ENCODE measurements around the gene ZFYVE21. TPM values are rescaled to one million over a fixed set of nuclear protein-coding genes. Genes with fewer than 3 reads are reported as not detected.

ZFYVE21 gene
- total RNA-seq, 2 experiments from 2014 or later: 18.0 to 22.5 TPM

DNA sequence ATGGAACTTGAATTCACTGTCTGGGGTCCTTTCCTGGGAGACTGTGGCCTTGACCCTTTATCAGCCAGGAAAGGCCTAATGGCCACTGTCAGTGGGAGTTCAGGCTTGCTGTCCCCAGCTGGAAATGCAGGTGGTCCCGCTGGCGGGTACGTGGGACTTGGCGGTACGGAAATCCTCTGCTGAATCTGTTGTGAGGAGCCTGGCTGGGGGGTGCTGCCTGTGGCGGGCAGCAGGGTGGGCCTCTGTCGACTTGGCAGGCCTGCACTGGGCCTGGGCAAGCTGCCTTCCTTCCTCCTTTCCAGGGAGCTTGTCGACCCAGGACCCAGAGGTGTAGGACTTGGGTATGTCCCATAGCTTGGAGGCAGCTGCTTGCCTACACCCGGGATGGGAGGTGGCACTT is 26.3 kb downstream of the ZFYVE21 start:
- DNase-seq (ENCODE audit: low spot score): no peak
- H3K4me3 ChIP-seq (ENCODE audit: low read depth, low read length, poor library complexity, severe bottlenecking): no peak overlapping the region
- intact Hi-C loops (cut with micrococcal nuclease; ENCODE audit: unreplicated experiment): no loop called here
- POLR2A ChIA-PET: no interaction called here
- TF ChIP-seq, protein P1, sequence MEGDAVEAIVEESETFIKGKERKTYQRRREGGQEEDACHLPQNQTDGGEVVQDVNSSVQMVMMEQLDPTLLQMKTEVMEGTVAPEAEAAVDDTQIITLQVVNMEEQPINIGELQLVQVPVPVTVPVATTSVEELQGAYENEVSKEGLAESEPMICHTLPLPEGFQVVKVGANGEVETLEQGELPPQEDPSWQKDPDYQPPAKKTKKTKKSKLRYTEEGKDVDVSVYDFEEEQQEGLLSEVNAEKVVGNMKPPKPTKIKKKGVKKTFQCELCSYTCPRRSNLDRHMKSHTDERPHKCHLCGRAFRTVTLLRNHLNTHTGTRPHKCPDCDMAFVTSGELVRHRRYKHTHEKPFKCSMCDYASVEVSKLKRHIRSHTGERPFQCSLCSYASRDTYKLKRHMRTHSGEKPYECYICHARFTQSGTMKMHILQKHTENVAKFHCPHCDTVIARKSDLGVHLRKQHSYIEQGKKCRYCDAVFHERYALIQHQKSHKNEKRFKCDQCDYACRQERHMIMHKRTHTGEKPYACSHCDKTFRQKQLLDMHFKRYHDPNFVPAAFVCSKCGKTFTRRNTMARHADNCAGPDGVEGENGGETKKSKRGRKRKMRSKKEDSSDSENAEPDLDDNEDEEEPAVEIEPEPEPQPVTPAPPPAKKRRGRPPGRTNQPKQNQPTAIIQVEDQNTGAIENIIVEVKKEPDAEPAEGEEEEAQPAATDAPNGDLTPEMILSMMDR (conservative IDR thresholded peaks at IDR 0.05; ENCODE audit: low read length): no peak
- no peak for TF ChIP-seq EZH2phosphoT487 (IDR thresholded peaks at IDR 0.05; ENCODE audit: borderline replicate concordance, low read depth, low read length)
- no peaks in the 10 kb centered on the region for H4K20me1 ChIP-seq (ENCODE audit: insufficient read depth, low read length)
- H3K79me2 ChIP-seq (ENCODE audit: insufficient read depth, low read depth, low read length): no peaks in the 10 kb centered on the region
- H3K9me3 ChIP-seq (ENCODE audit: low read length): no peaks in the 10 kb centered on the region
- BruUV-seq (replicated peaks): no TSS peak
- H3K4me2 ChIP-seq (ENCODE audit: low read length): no peak overlapping the region
- no peaks in the 10 kb centered on the region for H3K36me3 ChIP-seq (ENCODE audit: insufficient read depth, low read length)
- CTCF ChIA-PET (ENCODE audit: unreplicated experiment): no interaction called here
- H3K4me1 ChIP-seq (ENCODE audit: insufficient read depth, low read length, poor library complexity, severe bottlenecking): peaks cover 24% of the 10 kb centered on the region
- no peak overlapping the region for H3K27ac ChIP-seq (ENCODE audit: low read depth, low read length, poor library complexity, severe bottlenecking)
- no peaks in the 10 kb centered on the region for H3K9me2 ChIP-seq (ENCODE audit: insufficient read depth, low read length)
- no peak overlapping the region for H2AFZ ChIP-seq (ENCODE audit: low read length)

DNA sequence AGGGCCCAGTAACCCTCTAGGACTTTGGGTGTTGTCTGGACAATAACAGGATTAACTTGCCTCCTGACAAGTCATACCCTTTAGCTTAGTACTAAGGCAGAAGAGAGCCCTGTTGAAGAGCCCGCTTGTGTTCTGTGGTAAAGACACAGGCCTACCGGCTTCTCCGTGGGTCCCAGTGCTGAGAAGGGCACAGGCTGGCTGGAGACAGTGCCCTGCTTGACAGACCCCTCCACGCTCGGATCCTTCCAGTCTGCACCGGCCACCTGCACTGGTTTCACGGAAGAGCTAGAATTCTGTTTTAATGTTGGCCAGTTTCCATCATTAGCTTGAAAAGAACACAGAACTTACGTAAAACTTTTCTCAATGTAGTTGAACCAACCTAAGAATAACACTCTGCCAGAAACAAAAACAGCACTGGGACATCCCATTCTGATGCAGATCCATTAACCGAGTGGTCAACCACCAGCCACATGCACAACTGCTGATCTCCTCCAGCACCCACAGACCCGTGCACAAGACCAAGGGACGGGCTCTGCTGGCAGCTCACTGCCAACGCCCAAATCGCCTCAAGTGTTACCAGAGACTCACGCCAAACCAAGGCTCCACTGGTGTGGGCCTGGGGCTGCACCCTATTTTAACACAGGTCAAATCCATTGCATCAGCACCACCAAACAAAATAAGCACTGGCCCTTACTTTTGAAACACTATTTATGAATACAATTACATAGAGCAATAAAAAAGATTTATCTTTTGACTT is 27.1 kb downstream of the ZFYVE21 start:
- POLR2A ChIA-PET: interaction anchor here (0.6 kb wide), 1 partner anchor 52 kb away, joined by 5 read pairs; no protein-coding TSS in a partner anchor
- Histone ChIP-seq H3K9me3 (ENCODE audit: low read length) (no peaks in the 10 kb centered on the region), H4K20me1 (ENCODE audit: insufficient read depth, low read length) (no peaks in the 10 kb centered on the region), H3K27ac (ENCODE audit: low read depth, low read length, poor library complexity, severe bottlenecking) (no peak overlapping the region), H3K36me3 (ENCODE audit: insufficient read depth, low read length) (no peaks in the 10 kb centered on the region), H2AFZ (ENCODE audit: low read length) (no peak overlapping the region), H3K4me1 (ENCODE audit: insufficient read depth, low read length, poor library complexity, severe bottlenecking) (peaks cover 28% of the 10 kb centered on the region), H3K9me2 (ENCODE audit: insufficient read depth, low read length) (no peaks in the 10 kb centered on the region), H3K4me3 (ENCODE audit: low read depth, low read length, poor library complexity, severe bottlenecking) (no peak overlapping the region), H3K4me2 (ENCODE audit: low read length) (no peak overlapping the region), H3K79me2 (ENCODE audit: insufficient read depth, low read depth, low read length) (no peaks in the 10 kb centered on the region)
- BruUV-seq (replicated peaks): no TSS peak
- DNase-seq (ENCODE audit: low spot score): no peak
- CTCF ChIA-PET (ENCODE audit: unreplicated experiment): no interaction called here
- intact Hi-C loops (cut with micrococcal nuclease; ENCODE audit: unreplicated experiment): no loop called here
- TF ChIP-seq, protein P1 (conservative IDR thresholded peaks at IDR 0.05; ENCODE audit: low read length): no peak
- no peak for TF ChIP-seq EZH2phosphoT487 (IDR thresholded peaks at IDR 0.05; ENCODE audit: borderline replicate concordance, low read depth, low read length)

DNA sequence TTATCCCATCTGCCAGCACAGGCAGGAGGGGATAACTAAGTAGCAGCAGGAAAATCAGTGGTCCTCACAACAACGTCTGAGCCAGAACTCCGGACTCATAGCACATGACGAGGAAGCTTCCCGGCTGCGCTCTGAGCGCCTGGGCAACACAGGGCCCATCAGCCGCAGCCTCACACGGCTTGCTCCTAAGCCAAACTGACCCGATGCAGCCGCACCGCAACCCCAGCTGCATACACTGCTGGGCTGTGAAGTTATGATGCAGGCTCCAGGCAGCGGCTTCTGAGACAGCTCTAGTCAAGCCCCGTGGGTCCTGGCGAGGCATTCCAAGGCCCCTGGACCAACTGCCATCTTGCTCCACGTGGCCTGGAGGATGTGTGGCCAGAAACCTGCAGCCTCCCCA is 28.1 kb downstream of the ZFYVE21 start:
- no peaks in the 10 kb centered on the region for H3K36me3 ChIP-seq (ENCODE audit: insufficient read depth, low read length)
- intact Hi-C loops (cut with micrococcal nuclease; ENCODE audit: unreplicated experiment): no loop called here
- H3K27ac ChIP-seq (ENCODE audit: low read depth, low read length, poor library complexity, severe bottlenecking): no peak overlapping the region
- H3K79me2 ChIP-seq (ENCODE audit: insufficient read depth, low read depth, low read length): no peaks in the 10 kb centered on the region
- no peak for DNase-seq (ENCODE audit: low spot score)
- CTCF ChIA-PET (ENCODE audit: unreplicated experiment): no interaction called here
- POLR2A ChIA-PET: no interaction called here
- no peaks in the 10 kb centered on the region for H3K9me2 ChIP-seq (ENCODE audit: insufficient read depth, low read length)
- TF ChIP-seq EZH2phosphoT487 (IDR thresholded peaks at IDR 0.05; ENCODE audit: borderline replicate concordance, low read depth, low read length): no peak
- TF ChIP-seq, protein P1 (conservative IDR thresholded peaks at IDR 0.05; ENCODE audit: low read length): no peak
- H3K9me3 ChIP-seq (ENCODE audit: low read length): no peaks in the 10 kb centered on the region
- BruUV-seq (replicated peaks): no TSS peak
- no peaks in the 10 kb centered on the region for H4K20me1 ChIP-seq (ENCODE audit: insufficient read depth, low read length)
- no peak overlapping the region for H3K4me3 ChIP-seq (ENCODE audit: low read depth, low read length, poor library complexity, severe bottlenecking)
- H2AFZ ChIP-seq (ENCODE audit: low read length): no peak overlapping the region
- H3K4me2 ChIP-seq (ENCODE audit: low read length): peak overlapping the region; percentile 37
- peaks cover 38% of the 10 kb centered on the region for H3K4me1 ChIP-seq (ENCODE audit: insufficient read depth, low read length, poor library complexity, severe bottlenecking)
